ENCODE results near the gene DOCK4. TPM values are rescaled to one million over a fixed set of nuclear protein-coding genes. Genes with fewer than 3 reads are reported as not detected.

DOCK4 gene
- polyA plus RNA-seq, 2 of the 4 experiments (the other 2 are of a cell fraction) = 13.7 to 15.7 TPM

DNA sequence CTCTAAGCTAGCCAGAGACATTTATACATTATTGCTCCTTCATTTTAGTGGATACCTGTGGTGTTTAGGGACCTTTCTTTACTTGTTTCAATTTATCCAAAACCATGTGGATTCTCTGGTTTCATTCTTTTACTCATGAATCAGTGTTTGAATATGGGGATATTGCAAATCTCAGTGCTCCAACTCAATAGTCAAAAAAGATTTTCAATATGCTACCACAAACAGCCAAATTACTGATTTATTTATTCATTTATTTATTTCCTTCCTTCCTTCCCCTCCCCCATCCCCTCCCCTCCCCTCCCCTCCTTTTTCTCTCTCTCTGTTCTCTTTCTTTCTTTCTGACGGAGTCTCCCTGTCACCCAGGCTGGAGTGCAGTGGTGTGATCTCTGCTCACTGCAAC lies 390.8 kb downstream of the DOCK4 start:
- Histone ChIP-seq H3K4me3 (no peak overlapping the region), H3K27ac (no peak overlapping the region), H3K4me2 (no peak overlapping the region), H3K9me3 (no peaks in the 10 kb centered on the region), H3K4me1 (no peaks in the 10 kb centered on the region)
- no peak for ATAC-seq
- ChIA-PET POLR2A (no interaction called here), CTCF (interaction anchor here (0.7 kb wide), 1 partner anchor 250 kb away, joined by 3 read pairs; no protein-coding TSS in a partner anchor)
- no peak for FAIRE-seq
- TF ChIP-seq CBX8 (IDR thresholded peaks at IDR 0.05) = no peak
- no peak for TF ChIP-seq RARB (CRISPR knock-in tag; IDR thresholded peaks at IDR 0.05)
- TF ChIP-seq TFCP2L1 (CRISPR knock-in tag; IDR thresholded peaks at IDR 0.05) = no peak
- TF ChIP-seq, protein P1, sequence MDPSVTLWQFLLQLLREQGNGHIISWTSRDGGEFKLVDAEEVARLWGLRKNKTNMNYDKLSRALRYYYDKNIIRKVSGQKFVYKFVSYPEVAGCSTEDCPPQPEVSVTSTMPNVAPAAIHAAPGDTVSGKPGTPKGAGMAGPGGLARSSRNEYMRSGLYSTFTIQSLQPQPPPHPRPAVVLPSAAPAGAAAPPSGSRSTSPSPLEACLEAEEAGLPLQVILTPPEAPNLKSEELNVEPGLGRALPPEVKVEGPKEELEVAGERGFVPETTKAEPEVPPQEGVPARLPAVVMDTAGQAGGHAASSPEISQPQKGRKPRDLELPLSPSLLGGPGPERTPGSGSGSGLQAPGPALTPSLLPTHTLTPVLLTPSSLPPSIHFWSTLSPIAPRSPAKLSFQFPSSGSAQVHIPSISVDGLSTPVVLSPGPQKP (IDR thresholded peaks at IDR 0.05; ENCODE audit: low read depth, low read length) = no peak
- no peak for TF ChIP-seq RNF2 (IDR thresholded peaks at IDR 0.05; ENCODE audit: borderline replicate concordance, low read depth)
- no peak for TF ChIP-seq SMC3 (IDR thresholded peaks at IDR 0.05)
- TF ChIP-seq MYC (IDR thresholded peaks at IDR 0.05; ENCODE audit: borderline replicate concordance, low read length) = no peak
- no peak for TF ChIP-seq JUNB (IDR thresholded peaks at IDR 0.05)
- no peak for TF ChIP-seq HOXB13 (CRISPR knock-in tag; IDR thresholded peaks at IDR 0.05; ENCODE audit: low read depth)
- TF ChIP-seq, protein P2, sequence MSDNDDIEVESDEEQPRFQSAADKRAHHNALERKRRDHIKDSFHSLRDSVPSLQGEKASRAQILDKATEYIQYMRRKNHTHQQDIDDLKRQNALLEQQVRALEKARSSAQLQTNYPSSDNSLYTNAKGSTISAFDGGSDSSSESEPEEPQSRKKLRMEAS (IDR thresholded peaks at IDR 0.05) = no peak
- no peak for TF ChIP-seq MAZ (IDR thresholded peaks at IDR 0.05; ENCODE audit: borderline replicate concordance, low read depth, low read length)
- no peak for TF ChIP-seq FOXS1 (CRISPR knock-in tag; IDR thresholded peaks at IDR 0.05)
- no peak for TF ChIP-seq RAD21 (conservative IDR thresholded peaks at IDR 0.05 in 1 of 2, IDR thresholded peaks at IDR 0.05 in 1 of 2)
- no peak for TF ChIP-seq RCOR1 (IDR thresholded peaks at IDR 0.05; ENCODE audit: low read depth, low read length)
- no peak for TF ChIP-seq PHF8 (IDR thresholded peaks at IDR 0.05; ENCODE audit: borderline replicate concordance, low read depth)
- TF ChIP-seq ZSCAN20 (CRISPR knock-in tag; IDR thresholded peaks at IDR 0.05) = no peak
- TF ChIP-seq CBX2 (IDR thresholded peaks at IDR 0.05; ENCODE audit: borderline replicate concordance, low read depth) = no peak
- TF ChIP-seq RFX5 (IDR thresholded peaks at IDR 0.05) = no peak
- no peak for TF ChIP-seq HOXB5 (CRISPR knock-in tag; IDR thresholded peaks at IDR 0.05)
- 100% methylated on average over 1 of the region's 1 CpG for WGBS (ENCODE audit: missing lambda C conversion rate)
- no peak for DNase-seq (ENCODE audit: low read depth in 1 of 2, low spot score in 1 of 2)

DNA sequence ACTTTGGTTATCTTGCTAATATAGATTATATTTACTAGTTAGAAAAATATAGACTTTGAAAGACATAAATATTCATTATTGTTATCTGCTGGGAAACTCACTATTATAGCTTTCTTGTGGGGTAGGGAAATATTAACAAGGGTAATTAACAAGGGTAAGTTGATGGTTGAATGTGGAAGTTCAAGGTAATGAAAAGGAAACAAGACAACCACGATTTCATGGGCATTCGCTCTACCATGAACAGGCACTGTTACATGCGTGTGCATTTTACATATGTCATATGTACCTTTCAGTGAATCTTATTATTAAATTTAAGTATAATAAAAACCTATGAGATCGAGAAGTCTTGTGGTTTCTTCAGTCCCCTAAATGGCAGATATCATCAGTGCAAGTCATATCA lies 392.9 kb downstream of the DOCK4 start:
- ChIA-PET POLR2A (no interaction called here), CTCF (interaction anchor here (0.9 kb wide), 1 partner anchor 72 kb away, joined by 4 read pairs; no protein-coding TSS in a partner anchor)
- no peak for ATAC-seq
- 88% methylated on average over 4 of the region's 4 CpGs for WGBS (ENCODE audit: missing lambda C conversion rate)
- no peaks in the 10 kb centered on the region for H3K9me3 ChIP-seq
- no peak for FAIRE-seq
- DNase-seq (ENCODE audit: low read depth in 1 of 2, low spot score in 1 of 2) = no peak
- TF ChIP-seq NFE2L2 (conservative IDR thresholded peaks at IDR 0.05; ENCODE audit: low read length) (no peak), JUNB (IDR thresholded peaks at IDR 0.05) (no peak), RCOR1 (IDR thresholded peaks at IDR 0.05; ENCODE audit: low read depth, low read length) (no peak), HEYL (CRISPR knock-in tag; IDR thresholded peaks at IDR 0.05) (no peak), ZC3H11A (IDR thresholded peaks at IDR 0.05) (no peak), ZFP36 (IDR thresholded peaks at IDR 0.05; ENCODE audit: borderline replicate concordance, partially characterized antibody) (no peak), MYC (IDR thresholded peaks at IDR 0.05; ENCODE audit: borderline replicate concordance, low read length) (no peak), HOXB5 (CRISPR knock-in tag; IDR thresholded peaks at IDR 0.05) (no peak), RARB (CRISPR knock-in tag; IDR thresholded peaks at IDR 0.05) (no peak), MAFK (IDR thresholded peaks at IDR 0.05; ENCODE audit: partially characterized antibody) (no peak)
- TF ChIP-seq, protein P2 (IDR thresholded peaks at IDR 0.05) = no peak
- H3K27ac ChIP-seq = no peak overlapping the region
- no peak overlapping the region for H3K4me2 ChIP-seq
- no peaks in the 10 kb centered on the region for H3K4me1 ChIP-seq
- H3K4me3 ChIP-seq = no peak overlapping the region

DNA sequence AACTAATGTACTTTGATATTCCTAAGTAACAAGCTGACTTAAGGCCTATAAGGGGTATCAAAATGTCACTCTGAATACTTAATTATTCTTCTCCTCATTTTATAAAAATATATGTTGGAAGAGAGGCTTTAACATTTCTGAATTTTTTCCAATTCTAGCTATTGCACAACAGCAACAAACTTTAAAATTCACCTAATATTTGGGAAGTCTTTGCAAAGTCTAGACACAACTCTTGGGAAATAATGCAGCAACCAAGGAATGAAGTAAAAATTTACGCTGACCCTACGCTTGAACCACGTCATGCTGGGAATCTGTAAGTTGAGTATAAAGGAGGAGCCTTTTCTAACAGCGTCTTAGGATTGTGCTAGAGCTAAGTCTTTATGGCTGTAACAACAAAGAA lies 400.0 kb downstream of the DOCK4 start:
- Histone ChIP-seq H3K4me3 (no peak overlapping the region), H3K4me1 (peaks cover 6% of the 10 kb centered on the region; the same call in 1 of the 3 replicates), H3K27ac (no peak overlapping the region), H3K9me3 (no peaks in the 10 kb centered on the region), H3K4me2 (no peak overlapping the region)
- ChIA-PET CTCF (interaction anchor here (0.9 to 1.4 kb wide), 2 partner anchors 10 to 43 kb away, joined by 3 to 4 read pairs; no protein-coding TSS in a partner anchor), POLR2A (no interaction called here)
- 91% methylated on average over 4 of the region's 4 CpGs for WGBS (ENCODE audit: missing lambda C conversion rate)
- DNase-seq (ENCODE audit: low read depth in 1 of 2, low spot score in 1 of 2) (no peak), FAIRE-seq (no peak), ATAC-seq (no peak)
- TF ChIP-seq, protein P3, sequence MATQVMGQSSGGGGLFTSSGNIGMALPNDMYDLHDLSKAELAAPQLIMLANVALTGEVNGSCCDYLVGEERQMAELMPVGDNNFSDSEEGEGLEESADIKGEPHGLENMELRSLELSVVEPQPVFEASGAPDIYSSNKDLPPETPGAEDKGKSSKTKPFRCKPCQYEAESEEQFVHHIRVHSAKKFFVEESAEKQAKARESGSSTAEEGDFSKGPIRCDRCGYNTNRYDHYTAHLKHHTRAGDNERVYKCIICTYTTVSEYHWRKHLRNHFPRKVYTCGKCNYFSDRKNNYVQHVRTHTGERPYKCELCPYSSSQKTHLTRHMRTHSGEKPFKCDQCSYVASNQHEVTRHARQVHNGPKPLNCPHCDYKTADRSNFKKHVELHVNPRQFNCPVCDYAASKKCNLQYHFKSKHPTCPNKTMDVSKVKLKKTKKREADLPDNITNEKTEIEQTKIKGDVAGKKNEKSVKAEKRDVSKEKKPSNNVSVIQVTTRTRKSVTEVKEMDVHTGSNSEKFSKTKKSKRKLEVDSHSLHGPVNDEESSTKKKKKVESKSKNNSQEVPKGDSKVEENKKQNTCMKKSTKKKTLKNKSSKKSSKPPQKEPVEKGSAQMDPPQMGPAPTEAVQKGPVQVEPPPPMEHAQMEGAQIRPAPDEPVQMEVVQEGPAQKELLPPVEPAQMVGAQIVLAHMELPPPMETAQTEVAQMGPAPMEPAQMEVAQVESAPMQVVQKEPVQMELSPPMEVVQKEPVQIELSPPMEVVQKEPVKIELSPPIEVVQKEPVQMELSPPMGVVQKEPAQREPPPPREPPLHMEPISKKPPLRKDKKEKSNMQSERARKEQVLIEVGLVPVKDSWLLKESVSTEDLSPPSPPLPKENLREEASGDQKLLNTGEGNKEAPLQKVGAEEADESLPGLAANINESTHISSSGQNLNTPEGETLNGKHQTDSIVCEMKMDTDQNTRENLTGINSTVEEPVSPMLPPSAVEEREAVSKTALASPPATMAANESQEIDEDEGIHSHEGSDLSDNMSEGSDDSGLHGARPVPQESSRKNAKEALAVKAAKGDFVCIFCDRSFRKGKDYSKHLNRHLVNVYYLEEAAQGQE (IDR thresholded peaks at IDR 0.05) = no peak
- no peak for TF ChIP-seq CHD4 (IDR thresholded peaks at IDR 0.05; ENCODE audit: borderline replicate concordance)
- TF ChIP-seq TFCP2L1 (CRISPR knock-in tag; IDR thresholded peaks at IDR 0.05) = no peak
- no peak for TF ChIP-seq MAZ (IDR thresholded peaks at IDR 0.05; ENCODE audit: borderline replicate concordance, low read depth, low read length)
- TF ChIP-seq, protein P4, sequence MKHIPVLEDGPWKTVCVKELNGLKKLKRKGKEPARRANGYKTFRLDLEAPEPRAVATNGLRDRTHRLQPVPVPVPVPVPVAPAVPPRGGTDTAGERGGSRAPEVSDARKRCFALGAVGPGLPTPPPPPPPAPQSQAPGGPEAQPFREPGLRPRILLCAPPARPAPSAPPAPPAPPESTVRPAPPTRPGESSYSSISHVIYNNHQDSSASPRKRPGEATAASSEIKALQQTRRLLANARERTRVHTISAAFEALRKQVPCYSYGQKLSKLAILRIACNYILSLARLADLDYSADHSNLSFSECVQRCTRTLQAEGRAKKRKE (CRISPR knock-in tag; IDR thresholded peaks at IDR 0.05; ENCODE audit: low read depth) = no peak
- no peak for TF ChIP-seq EHF (CRISPR knock-in tag; IDR thresholded peaks at IDR 0.05)
- no peak for TF ChIP-seq BHLHE40 (IDR thresholded peaks at IDR 0.05; ENCODE audit: low read depth, low read length)
- TF ChIP-seq GATA3 (IDR thresholded peaks at IDR 0.05; ENCODE audit: borderline replicate concordance) = no peak
